ENCODE measurements around the gene PRUNE2. TPM values are rescaled to one million over a fixed set of nuclear protein-coding genes. Genes with fewer than 3 reads are reported as not detected.

Gene PRUNE2
- total and polyA plus RNA-seq, 2 of the 8 experiments (the other 6 are each of a cell fraction or from before 2014, with no cell fraction given) = 5.5 to 13.3 TPM

- no peak overlapping the region for H2AFZ ChIP-seq (ENCODE audit: low read length)
- ChIA-PET CTCF (ENCODE audit: partially characterized antibody) (interaction anchor here (0.9 to 1.4 kb wide), 3 partner anchors 10 to 194 kb away, joined by 3 to 7 read pairs (median 4); no protein-coding TSS in a partner anchor), POLR2A (ENCODE audit: partially characterized antibody) (no interaction called here)
- no peak for DNase-seq (ENCODE audit: low read depth in 1 of 2, low spot score in 2 of 2)
- no peak overlapping the region for H4K8ac ChIP-seq (ENCODE audit: extremely low read depth, insufficient read depth, low read length)
- no peak overlapping the region for H3K14ac ChIP-seq (ENCODE audit: insufficient read length)
- H3K4ac ChIP-seq (replicated peaks; ENCODE audit: insufficient read length, low read depth, low read length) = no peak overlapping the region
- no peak overlapping the region for H2BK20ac ChIP-seq (ENCODE audit: low read length)
- no peak overlapping the region for H4K91ac ChIP-seq (replicated peaks; ENCODE audit: insufficient read length, low read length)
- H2BK120ac ChIP-seq (replicated peaks; ENCODE audit: low read depth, low read length) = no peak overlapping the region
- H2AK5ac ChIP-seq (ENCODE audit: low read depth, low read length) = no peak overlapping the region
- 92% methylated on average over 2 of the region's 2 CpGs; no CpG with 5 or more reads in 1 of the 2 experiments for WGBS, 2 experiments (ENCODE audit: extremely low coverage in 1 of 2, insufficient coverage in 1 of 2, insufficient read length in 1 of 2, insufficient replicate concordance in 2 of 2, low coverage in 1 of 2, low lambda C conversion rate in 2 of 2, missing lambda C conversion rate in 1 of 2)
- H3K23me2 ChIP-seq (ENCODE audit: low read depth, low read length) = no peaks in the 10 kb centered on the region; the same call in 1 of the 2 replicates
- H2BK12ac ChIP-seq (ENCODE audit: low read depth, low read length) = no peak overlapping the region
- no peaks in the 10 kb centered on the region for H4K20me1 ChIP-seq (replicated peaks in 1 of 2; ENCODE audit: control insufficient read depth in 1 of 2, insufficient read depth in 2 of 2, low read length in 2 of 2)
- no peak overlapping the region for H3K56ac ChIP-seq (replicated peaks; ENCODE audit: insufficient read length, low read depth, low read length)
- no peaks in the 10 kb centered on the region for H3K27me3 ChIP-seq (replicated peaks in 1 of 4; ENCODE audit: control insufficient read depth in 3 of 4, extremely low read depth in 1 of 4, insufficient read depth in 3 of 4, low read length in 3 of 4)
- no peak overlapping the region for H3K18ac ChIP-seq (ENCODE audit: extremely low read depth, low read length)
- H3K9ac ChIP-seq (replicated peaks in 1 of 4; ENCODE audit: extremely low read depth in 1 of 4, low read depth in 3 of 4, low read length in 3 of 4) = no peak overlapping the region
- no peak overlapping the region for H3K23ac ChIP-seq (ENCODE audit: insufficient read length)
- H3K4me1 ChIP-seq (replicated peaks in 1 of 4; ENCODE audit: control insufficient read depth in 3 of 4, insufficient read depth in 4 of 4, low read length in 3 of 4) = no peaks in the 10 kb centered on the region
- no peaks in the 10 kb centered on the region; a peak in 1 of 4 replicates for H3K9me3 ChIP-seq (ENCODE audit: insufficient read depth in 2 of 2, low read depth in 1 of 2, low read length in 1 of 2)
- H3K4me2 ChIP-seq (ENCODE audit: insufficient read depth in 1 of 2, low read depth in 2 of 2, low read length in 2 of 2) = no peak overlapping the region
- no peak overlapping the region for H4K5ac ChIP-seq (ENCODE audit: insufficient read length, low read depth, low read length)
- H3K27ac ChIP-seq (ENCODE audit: low read depth, low read length) = no peak overlapping the region
- no peak overlapping the region for H2BK15ac ChIP-seq (ENCODE audit: low read length)
- no peaks in the 10 kb centered on the region for H3K79me2 ChIP-seq (ENCODE audit: control insufficient read depth in 1 of 2, insufficient read depth in 2 of 2, low read length in 2 of 2)
- H2BK5ac ChIP-seq (ENCODE audit: low read depth, low read length) = no peak overlapping the region
- no peak for FAIRE-seq
- H3K4me3 ChIP-seq (ENCODE audit: extremely low read depth in 1 of 4, insufficient read depth in 2 of 4, low read depth in 3 of 4, low read length in 4 of 4) = no peak overlapping the region
- no peaks in the 10 kb centered on the region for H3K79me1 ChIP-seq (ENCODE audit: low read depth, low read length)
- no peaks in the 10 kb centered on the region for H3K36me3 ChIP-seq (ENCODE audit: control insufficient read depth in 2 of 4, insufficient read depth in 4 of 4, low read length in 3 of 4)
- TF ChIP-seq ZNF274 (IDR thresholded peaks at IDR 0.05; ENCODE audit: borderline replicate concordance, extremely low read depth, low read length) = no peak
These were observed 26.8 kb upstream of the PRUNE2 start for GRCh38 chr9:76932757-76933156.

Measured in H1 (cell line).